Measurements from ENCODE around the gene KRTAP10-8. TPM values are rescaled to one million over a fixed set of nuclear protein-coding genes. Genes with fewer than 3 reads are reported as not detected.

Gene KRTAP10-8
- total RNA-seq, 1 experiment from 2014 or later: not detected

DNA sequence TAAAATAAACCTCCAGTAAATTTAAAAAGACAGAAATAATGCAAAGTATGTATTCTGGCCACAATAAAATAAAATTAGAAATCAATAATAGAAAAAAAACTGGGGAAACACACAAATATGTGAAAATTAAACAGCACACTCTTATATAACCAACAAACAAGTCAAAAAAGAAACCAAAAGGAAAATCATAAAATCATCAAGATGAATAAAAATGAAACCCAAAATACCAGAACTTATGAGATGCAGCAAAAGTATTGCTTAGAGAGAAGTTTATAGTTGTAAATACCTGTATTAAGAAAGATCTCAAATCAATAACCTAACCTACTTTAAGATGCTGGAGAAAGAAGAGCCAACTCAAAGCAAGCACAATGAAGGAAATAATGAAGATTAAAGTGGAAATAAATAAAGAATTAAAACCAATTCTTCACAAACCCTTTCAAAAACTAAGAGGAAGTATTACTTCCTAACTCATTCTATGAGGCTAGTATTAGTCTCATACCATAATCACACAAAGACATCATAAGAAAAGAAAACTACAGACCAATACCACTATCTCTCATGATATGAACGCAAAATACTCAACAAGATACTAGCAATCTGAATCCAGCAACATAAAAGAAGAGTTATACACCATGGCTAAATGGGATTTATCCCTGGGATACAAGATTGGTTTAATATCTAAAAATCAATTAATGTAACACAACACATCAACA, 46.8 kb upstream of the KRTAP10-8 start:
- ATAC-seq: no peak
- no peak for TF ChIP-seq NR2C2 (CRISPR knock-in tag; IDR thresholded peaks at IDR 0.05)
- TF ChIP-seq ESRRA (CRISPR knock-in tag; IDR thresholded peaks at IDR 0.05; ENCODE audit: borderline replicate concordance): no peak
- no peak for TF ChIP-seq GRHL2 (CRISPR knock-in tag; IDR thresholded peaks at IDR 0.05; ENCODE audit: insufficient replicate concordance, severe bottlenecking)
- TF ChIP-seq SOX15 (CRISPR knock-in tag; IDR thresholded peaks at IDR 0.05): no peak
- no peak for DNase-seq (ENCODE audit: low spot score)
- no peaks in the 10 kb centered on the region for H3K36me3 Mint-ChIP-seq
- H3K9me3 Mint-ChIP-seq: peaks cover 10% of the 10 kb centered on the region
- no peak overlapping the region for H3K4me3 Mint-ChIP-seq
- H3K27me3 Mint-ChIP-seq (ENCODE audit: low read depth): no peaks in the 10 kb centered on the region; the same call in 1 of the 2 replicates
- no peaks in the 10 kb centered on the region for H3K4me1 Mint-ChIP-seq
- ChIA-PET CTCF (interaction anchor here (1.5 kb wide), 1 partner anchor 228 kb away, joined by 3 read pairs; no protein-coding TSS in a partner anchor), POLR2A (no interaction called here)
- no peak overlapping the region for H3K27ac Mint-ChIP-seq

DNA sequence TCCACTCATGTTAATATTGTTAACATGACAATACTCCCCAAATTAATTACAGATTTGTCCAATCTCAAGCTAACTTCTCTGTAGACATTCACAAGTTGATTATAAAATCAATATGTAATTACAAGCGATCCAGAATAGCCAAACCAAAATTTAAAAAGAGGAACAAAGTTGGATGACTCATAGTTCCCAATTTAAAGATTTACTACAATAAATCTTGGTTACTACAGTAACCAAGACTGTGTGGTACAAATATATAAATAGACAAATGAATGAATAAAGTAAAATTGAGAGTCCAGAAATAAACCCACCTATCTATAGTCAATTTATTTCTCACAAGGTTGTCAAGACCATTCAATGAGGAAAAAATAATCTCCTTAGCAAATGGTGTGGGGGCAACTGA, 45.5 kb upstream of the KRTAP10-8 start:
- DNase-seq (ENCODE audit: low spot score) (no peak), ATAC-seq (no peak)
- POLR2A ChIA-PET: no interaction called here
- peaks cover 2% of the 10 kb centered on the region; the same call in 1 of the 2 replicates for H3K27me3 Mint-ChIP-seq (ENCODE audit: low read depth)
- TF ChIP-seq TEAD4 (CRISPR knock-in tag; IDR thresholded peaks at IDR 0.05): no peak
- no peak for TF ChIP-seq SMAD3 (CRISPR knock-in tag; IDR thresholded peaks at IDR 0.05; ENCODE audit: borderline replicate concordance)
- TF ChIP-seq FOXJ3 (CRISPR knock-in tag; IDR thresholded peaks at IDR 0.05; ENCODE audit: borderline replicate concordance): no peak
- TF ChIP-seq NR3C1 (CRISPR knock-in tag; conservative IDR thresholded peaks at IDR 0.05; ENCODE audit: low read depth): no peak
- TF ChIP-seq NR2C2 (CRISPR knock-in tag; IDR thresholded peaks at IDR 0.05): no peak
- TF ChIP-seq, protein P1, sequence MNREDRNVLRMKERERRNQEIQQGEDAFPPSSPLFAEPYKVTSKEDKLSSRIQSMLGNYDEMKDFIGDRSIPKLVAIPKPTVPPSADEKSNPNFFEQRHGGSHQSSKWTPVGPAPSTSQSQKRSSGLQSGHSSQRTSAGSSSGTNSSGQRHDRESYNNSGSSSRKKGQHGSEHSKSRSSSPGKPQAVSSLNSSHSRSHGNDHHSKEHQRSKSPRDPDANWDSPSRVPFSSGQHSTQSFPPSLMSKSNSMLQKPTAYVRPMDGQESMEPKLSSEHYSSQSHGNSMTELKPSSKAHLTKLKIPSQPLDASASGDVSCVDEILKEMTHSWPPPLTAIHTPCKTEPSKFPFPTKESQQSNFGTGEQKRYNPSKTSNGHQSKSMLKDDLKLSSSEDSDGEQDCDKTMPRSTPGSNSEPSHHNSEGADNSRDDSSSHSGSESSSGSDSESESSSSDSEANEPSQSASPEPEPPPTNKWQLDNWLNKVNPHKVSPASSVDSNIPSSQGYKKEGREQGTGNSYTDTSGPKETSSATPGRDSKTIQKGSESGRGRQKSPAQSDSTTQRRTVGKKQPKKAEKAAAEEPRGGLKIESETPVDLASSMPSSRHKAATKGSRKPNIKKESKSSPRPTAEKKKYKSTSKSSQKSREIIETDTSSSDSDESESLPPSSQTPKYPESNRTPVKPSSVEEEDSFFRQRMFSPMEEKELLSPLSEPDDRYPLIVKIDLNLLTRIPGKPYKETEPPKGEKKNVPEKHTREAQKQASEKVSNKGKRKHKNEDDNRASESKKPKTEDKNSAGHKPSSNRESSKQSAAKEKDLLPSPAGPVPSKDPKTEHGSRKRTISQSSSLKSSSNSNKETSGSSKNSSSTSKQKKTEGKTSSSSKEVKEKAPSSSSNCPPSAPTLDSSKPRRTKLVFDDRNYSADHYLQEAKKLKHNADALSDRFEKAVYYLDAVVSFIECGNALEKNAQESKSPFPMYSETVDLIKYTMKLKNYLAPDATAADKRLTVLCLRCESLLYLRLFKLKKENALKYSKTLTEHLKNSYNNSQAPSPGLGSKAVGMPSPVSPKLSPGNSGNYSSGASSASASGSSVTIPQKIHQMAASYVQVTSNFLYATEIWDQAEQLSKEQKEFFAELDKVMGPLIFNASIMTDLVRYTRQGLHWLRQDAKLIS (CRISPR knock-in tag; IDR thresholded peaks at IDR 0.05; ENCODE audit: borderline replicate concordance): no peak
- TF ChIP-seq, protein P2, sequence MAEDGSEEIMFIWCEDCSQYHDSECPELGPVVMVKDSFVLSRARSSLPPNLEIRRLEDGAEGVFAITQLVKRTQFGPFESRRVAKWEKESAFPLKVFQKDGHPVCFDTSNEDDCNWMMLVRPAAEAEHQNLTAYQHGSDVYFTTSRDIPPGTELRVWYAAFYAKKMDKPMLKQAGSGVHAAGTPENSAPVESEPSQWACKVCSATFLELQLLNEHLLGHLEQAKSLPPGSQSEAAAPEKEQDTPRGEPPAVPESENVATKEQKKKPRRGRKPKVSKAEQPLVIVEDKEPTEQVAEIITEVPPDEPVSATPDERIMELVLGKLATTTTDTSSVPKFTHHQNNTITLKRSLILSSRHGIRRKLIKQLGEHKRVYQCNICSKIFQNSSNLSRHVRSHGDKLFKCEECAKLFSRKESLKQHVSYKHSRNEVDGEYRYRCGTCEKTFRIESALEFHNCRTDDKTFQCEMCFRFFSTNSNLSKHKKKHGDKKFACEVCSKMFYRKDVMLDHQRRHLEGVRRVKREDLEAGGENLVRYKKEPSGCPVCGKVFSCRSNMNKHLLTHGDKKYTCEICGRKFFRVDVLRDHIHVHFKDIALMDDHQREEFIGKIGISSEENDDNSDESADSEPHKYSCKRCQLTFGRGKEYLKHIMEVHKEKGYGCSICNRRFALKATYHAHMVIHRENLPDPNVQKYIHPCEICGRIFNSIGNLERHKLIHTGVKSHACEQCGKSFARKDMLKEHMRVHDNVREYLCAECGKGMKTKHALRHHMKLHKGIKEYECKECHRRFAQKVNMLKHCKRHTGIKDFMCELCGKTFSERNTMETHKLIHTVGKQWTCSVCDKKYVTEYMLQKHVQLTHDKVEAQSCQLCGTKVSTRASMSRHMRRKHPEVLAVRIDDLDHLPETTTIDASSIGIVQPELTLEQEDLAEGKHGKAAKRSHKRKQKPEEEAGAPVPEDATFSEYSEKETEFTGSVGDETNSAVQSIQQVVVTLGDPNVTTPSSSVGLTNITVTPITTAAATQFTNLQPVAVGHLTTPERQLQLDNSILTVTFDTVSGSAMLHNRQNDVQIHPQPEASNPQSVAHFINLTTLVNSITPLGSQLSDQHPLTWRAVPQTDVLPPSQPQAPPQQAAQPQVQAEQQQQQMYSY (CRISPR knock-in tag; IDR thresholded peaks at IDR 0.05): no peak
- no peak for TF ChIP-seq FOXK1 (CRISPR knock-in tag; IDR thresholded peaks at IDR 0.05)
- TF ChIP-seq ETV6 (CRISPR knock-in tag; IDR thresholded peaks at IDR 0.05): no peak
- TF ChIP-seq SP1 (CRISPR knock-in tag; conservative IDR thresholded peaks at IDR 0.05): no peak
- TF ChIP-seq CBFB (CRISPR knock-in tag; IDR thresholded peaks at IDR 0.05; ENCODE audit: low read depth): no peak
- TF ChIP-seq SMAD4 (CRISPR knock-in tag; IDR thresholded peaks at IDR 0.05): no peak
- TF ChIP-seq NFE2L1 (CRISPR knock-in tag; IDR thresholded peaks at IDR 0.05): no peak
- TF ChIP-seq ZNF138 (CRISPR knock-in tag; conservative IDR thresholded peaks at IDR 0.05): no peak
- TF ChIP-seq CREM (CRISPR knock-in tag; IDR thresholded peaks at IDR 0.05): no peak
- TF ChIP-seq, protein P3, sequence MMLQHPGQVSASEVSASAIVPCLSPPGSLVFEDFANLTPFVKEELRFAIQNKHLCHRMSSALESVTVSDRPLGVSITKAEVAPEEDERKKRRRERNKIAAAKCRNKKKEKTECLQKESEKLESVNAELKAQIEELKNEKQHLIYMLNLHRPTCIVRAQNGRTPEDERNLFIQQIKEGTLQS (CRISPR knock-in tag; conservative IDR thresholded peaks at IDR 0.05): no peak
- no peak for TF ChIP-seq TEAD1 (CRISPR knock-in tag; IDR thresholded peaks at IDR 0.05)
- TF ChIP-seq FOXP1 (CRISPR knock-in tag; IDR thresholded peaks at IDR 0.05; ENCODE audit: borderline replicate concordance): no peak
- no peak overlapping the region for H3K27ac Mint-ChIP-seq
- CTCF ChIA-PET: interaction anchor here (1.5 kb wide), 1 partner anchor 227 kb away, joined by 3 read pairs; no protein-coding TSS in a partner anchor
- peaks cover 18% of the 10 kb centered on the region for H3K9me3 Mint-ChIP-seq
- peaks cover 11% of the 10 kb centered on the region for H3K36me3 Mint-ChIP-seq
- H3K4me1 Mint-ChIP-seq: no peaks in the 10 kb centered on the region
- H3K4me3 Mint-ChIP-seq: no peak overlapping the region
